ENCODE data around the gene PTGFRN. TPM values are rescaled to one million over a fixed set of nuclear protein-coding genes. Genes with fewer than 3 reads are reported as not detected.

Gene PTGFRN
- total and polyA plus RNA-seq, 2 experiments from 2014 or later = 17.4 to 32.7 TPM

GRCh38 chr1:116868385-116868784, 41.3 kb upstream of the PTGFRN start:
- no peaks in the 10 kb centered on the region for H3K27me3 Mint-ChIP-seq (ENCODE audit: insufficient read depth, low read depth, poor library complexity)
- Histone ChIP-seq H3K27me3 (ENCODE audit: insufficient read depth) (no peaks in the 10 kb centered on the region), H4K20me1 (replicated peaks; ENCODE audit: insufficient read depth) (no peaks in the 10 kb centered on the region), H3K27ac (ENCODE audit: low read depth) (no peak overlapping the region), H3K79me2 (replicated peaks; ENCODE audit: insufficient read depth) (no peaks in the 10 kb centered on the region), H2AFZ (no peak overlapping the region), H3K36me3 (ENCODE audit: insufficient read depth) (no peaks in the 10 kb centered on the region), H3K4me1 (ENCODE audit: insufficient read depth) (no peaks in the 10 kb centered on the region), H3K4me2 (no peak overlapping the region), H3K9me2 (ENCODE audit: insufficient read depth) (peaks cover 8% of the 10 kb centered on the region; the same call in 1 of the 2 replicates), H3K4me3 (no peak overlapping the region), H3F3A (replicated peaks; ENCODE audit: low read depth) (no peaks in the 10 kb centered on the region)
- ATAC-seq (no peak), DNase-seq (ENCODE audit: low spot score) (no peak)
- H3K4me3 Mint-ChIP-seq = no peak overlapping the region
- H3K36me3 Mint-ChIP-seq (ENCODE audit: low read depth) = no peaks in the 10 kb centered on the region
- H3K27ac Mint-ChIP-seq = no peak overlapping the region
- TF ChIP-seq ZNF331 (CRISPR knock-in tag; IDR thresholded peaks at IDR 0.05; ENCODE audit: low read depth) (no peak), CTCF (conservative IDR thresholded peaks at IDR 0.05; ENCODE audit: low read depth in 2 of 2) (no peak), STAT1 (IDR thresholded peaks at IDR 0.05; ENCODE audit: unreplicated experiment) (no peak), EZH2phosphoT487 (IDR thresholded peaks at IDR 0.05; ENCODE audit: unreplicated experiment) (no peak), POLR2AphosphoS5 (IDR thresholded peaks at IDR 0.05; ENCODE audit: low read depth) (no peak), ETS1 (IDR thresholded peaks at IDR 0.05) (no peak), JUNB (IDR thresholded peaks at IDR 0.05; ENCODE audit: unreplicated experiment) (no peak), ZNF114 (CRISPR knock-in tag; IDR thresholded peaks at IDR 0.05) (no peak)
- TF ChIP-seq, protein P1, sequence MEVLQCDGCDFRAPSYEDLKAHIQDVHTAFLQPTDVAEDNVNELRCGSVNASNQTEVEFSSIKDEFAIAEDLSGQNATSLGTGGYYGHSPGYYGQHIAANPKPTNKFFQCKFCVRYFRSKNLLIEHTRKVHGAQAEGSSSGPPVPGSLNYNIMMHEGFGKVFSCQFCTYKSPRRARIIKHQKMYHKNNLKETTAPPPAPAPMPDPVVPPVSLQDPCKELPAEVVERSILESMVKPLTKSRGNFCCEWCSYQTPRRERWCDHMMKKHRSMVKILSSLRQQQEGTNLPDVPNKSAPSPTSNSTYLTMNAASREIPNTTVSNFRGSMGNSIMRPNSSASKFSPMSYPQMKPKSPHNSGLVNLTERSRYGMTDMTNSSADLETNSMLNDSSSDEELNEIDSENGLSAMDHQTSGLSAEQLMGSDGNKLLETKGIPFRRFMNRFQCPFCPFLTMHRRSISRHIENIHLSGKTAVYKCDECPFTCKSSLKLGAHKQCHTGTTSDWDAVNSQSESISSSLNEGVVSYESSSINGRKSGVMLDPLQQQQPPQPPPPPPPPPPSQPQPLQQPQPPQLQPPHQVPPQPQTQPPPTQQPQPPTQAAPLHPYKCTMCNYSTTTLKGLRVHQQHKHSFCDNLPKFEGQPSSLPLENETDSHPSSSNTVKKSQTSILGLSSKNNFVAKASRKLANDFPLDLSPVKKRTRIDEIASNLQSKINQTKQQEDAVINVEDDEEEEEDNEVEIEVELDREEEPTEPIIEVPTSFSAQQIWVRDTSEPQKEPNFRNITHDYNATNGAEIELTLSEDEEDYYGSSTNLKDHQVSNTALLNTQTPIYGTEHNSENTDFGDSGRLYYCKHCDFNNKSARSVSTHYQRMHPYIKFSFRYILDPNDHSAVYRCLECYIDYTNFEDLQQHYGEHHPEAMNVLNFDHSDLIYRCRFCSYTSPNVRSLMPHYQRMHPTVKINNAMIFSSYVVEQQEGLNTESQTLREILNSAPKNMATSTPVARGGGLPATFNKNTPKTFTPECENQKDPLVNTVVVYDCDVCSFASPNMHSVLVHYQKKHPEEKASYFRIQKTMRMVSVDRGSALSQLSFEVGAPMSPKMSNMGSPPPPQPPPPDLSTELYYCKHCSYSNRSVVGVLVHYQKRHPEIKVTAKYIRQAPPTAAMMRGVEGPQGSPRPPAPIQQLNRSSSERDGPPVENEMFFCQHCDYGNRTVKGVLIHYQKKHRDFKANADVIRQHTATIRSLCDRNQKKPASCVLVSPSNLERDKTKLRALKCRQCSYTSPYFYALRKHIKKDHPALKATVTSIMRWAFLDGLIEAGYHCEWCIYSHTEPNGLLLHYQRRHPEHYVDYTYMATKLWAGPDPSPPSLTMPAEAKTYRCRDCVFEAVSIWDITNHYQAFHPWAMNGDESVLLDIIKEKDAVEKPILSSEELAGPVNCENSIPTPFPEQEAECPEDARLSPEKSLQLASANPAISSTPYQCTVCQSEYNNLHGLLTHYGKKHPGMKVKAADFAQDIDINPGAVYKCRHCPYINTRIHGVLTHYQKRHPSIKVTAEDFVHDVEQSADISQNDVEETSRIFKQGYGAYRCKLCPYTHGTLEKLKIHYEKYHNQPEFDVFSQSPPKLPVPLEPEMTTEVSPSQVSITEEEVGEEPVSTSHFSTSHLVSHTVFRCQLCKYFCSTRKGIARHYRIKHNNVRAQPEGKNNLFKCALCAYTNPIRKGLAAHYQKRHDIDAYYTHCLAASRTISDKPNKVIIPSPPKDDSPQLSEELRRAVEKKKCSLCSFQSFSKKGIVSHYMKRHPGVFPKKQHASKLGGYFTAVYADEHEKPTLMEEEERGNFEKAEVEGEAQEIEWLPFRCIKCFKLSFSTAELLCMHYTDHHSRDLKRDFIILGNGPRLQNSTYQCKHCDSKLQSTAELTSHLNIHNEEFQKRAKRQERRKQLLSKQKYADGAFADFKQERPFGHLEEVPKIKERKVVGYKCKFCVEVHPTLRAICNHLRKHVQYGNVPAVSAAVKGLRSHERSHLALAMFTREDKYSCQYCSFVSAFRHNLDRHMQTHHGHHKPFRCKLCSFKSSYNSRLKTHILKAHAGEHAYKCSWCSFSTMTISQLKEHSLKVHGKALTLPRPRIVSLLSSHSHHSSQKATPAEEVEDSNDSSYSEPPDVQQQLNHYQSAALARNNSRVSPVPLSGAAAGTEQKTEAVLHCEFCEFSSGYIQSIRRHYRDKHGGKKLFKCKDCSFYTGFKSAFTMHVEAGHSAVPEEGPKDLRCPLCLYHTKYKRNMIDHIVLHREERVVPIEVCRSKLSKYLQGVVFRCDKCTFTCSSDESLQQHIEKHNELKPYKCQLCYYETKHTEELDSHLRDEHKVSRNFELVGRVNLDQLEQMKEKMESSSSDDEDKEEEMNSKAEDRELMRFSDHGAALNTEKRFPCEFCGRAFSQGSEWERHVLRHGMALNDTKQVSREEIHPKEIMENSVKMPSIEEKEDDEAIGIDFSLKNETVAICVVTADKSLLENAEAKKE (CRISPR knock-in tag; IDR thresholded peaks at IDR 0.05) = no peak
- TF ChIP-seq, protein P2, sequence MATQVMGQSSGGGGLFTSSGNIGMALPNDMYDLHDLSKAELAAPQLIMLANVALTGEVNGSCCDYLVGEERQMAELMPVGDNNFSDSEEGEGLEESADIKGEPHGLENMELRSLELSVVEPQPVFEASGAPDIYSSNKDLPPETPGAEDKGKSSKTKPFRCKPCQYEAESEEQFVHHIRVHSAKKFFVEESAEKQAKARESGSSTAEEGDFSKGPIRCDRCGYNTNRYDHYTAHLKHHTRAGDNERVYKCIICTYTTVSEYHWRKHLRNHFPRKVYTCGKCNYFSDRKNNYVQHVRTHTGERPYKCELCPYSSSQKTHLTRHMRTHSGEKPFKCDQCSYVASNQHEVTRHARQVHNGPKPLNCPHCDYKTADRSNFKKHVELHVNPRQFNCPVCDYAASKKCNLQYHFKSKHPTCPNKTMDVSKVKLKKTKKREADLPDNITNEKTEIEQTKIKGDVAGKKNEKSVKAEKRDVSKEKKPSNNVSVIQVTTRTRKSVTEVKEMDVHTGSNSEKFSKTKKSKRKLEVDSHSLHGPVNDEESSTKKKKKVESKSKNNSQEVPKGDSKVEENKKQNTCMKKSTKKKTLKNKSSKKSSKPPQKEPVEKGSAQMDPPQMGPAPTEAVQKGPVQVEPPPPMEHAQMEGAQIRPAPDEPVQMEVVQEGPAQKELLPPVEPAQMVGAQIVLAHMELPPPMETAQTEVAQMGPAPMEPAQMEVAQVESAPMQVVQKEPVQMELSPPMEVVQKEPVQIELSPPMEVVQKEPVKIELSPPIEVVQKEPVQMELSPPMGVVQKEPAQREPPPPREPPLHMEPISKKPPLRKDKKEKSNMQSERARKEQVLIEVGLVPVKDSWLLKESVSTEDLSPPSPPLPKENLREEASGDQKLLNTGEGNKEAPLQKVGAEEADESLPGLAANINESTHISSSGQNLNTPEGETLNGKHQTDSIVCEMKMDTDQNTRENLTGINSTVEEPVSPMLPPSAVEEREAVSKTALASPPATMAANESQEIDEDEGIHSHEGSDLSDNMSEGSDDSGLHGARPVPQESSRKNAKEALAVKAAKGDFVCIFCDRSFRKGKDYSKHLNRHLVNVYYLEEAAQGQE (IDR thresholded peaks at IDR 0.05; ENCODE audit: unreplicated experiment) = no peak
- no peaks in the 10 kb centered on the region for H3K4me1 Mint-ChIP-seq
- H3K9me3 Mint-ChIP-seq = no peaks in the 10 kb centered on the region
